Measurements from ENCODE around the gene RTN4R.

DNA sequence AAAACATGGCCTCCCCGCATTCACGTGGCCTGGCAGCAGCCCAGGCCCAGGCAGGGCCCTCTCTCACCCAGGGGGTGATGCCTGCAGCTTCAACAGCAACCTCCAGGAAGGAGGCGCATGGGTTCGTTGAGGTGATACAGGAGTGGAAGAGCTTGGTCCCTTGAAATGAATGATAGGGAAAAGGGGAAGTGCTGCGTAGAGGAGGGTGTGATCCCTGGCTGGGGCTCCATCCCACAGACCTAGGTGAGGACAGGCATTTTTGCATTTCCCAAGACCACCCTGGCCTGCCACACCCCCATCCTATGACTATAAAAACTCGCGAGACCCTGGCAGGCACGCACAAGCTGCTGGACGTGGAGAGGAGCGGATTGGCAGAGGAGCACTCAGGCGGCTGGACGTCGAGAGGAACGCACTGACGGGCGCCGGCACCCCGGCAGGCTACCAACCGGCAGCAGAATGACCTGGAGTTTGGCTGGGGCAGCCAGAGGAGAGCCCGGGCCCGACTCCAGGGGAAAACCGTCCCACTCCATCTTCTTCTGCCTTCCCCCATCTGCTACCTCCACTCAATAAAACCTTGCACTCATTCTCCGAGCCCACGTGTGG is 32.6 kb downstream of the RTN4R start:
- TF ChIP-seq EP300 (IDR thresholded peaks at IDR 0.05; ENCODE audit: borderline replicate concordance in 1 of 2, low read depth in 1 of 2, low read length in 1 of 2) (no peak), SIN3A (IDR thresholded peaks at IDR 0.05; ENCODE audit: borderline replicate concordance, low read depth, low read length) (no peak), POLR2AphosphoS5 (IDR thresholded peaks at IDR 0.05; ENCODE audit: low read depth, low read length) (no peak)
- TF ChIP-seq, protein P1, sequence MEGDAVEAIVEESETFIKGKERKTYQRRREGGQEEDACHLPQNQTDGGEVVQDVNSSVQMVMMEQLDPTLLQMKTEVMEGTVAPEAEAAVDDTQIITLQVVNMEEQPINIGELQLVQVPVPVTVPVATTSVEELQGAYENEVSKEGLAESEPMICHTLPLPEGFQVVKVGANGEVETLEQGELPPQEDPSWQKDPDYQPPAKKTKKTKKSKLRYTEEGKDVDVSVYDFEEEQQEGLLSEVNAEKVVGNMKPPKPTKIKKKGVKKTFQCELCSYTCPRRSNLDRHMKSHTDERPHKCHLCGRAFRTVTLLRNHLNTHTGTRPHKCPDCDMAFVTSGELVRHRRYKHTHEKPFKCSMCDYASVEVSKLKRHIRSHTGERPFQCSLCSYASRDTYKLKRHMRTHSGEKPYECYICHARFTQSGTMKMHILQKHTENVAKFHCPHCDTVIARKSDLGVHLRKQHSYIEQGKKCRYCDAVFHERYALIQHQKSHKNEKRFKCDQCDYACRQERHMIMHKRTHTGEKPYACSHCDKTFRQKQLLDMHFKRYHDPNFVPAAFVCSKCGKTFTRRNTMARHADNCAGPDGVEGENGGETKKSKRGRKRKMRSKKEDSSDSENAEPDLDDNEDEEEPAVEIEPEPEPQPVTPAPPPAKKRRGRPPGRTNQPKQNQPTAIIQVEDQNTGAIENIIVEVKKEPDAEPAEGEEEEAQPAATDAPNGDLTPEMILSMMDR (IDR thresholded peaks at IDR 0.05), result no peak
